ENCODE results near the gene MAPK1.
A peak's percentile ranks its signal among the peaks of the same experiment; 100 is the strongest.
"Not testable (repeated sequence)": the region's sequence is repeated elsewhere in the genome, so short reads cannot be mapped to it uniquely, and the experiment has no call there.

The MAPK1 gene

DNA sequence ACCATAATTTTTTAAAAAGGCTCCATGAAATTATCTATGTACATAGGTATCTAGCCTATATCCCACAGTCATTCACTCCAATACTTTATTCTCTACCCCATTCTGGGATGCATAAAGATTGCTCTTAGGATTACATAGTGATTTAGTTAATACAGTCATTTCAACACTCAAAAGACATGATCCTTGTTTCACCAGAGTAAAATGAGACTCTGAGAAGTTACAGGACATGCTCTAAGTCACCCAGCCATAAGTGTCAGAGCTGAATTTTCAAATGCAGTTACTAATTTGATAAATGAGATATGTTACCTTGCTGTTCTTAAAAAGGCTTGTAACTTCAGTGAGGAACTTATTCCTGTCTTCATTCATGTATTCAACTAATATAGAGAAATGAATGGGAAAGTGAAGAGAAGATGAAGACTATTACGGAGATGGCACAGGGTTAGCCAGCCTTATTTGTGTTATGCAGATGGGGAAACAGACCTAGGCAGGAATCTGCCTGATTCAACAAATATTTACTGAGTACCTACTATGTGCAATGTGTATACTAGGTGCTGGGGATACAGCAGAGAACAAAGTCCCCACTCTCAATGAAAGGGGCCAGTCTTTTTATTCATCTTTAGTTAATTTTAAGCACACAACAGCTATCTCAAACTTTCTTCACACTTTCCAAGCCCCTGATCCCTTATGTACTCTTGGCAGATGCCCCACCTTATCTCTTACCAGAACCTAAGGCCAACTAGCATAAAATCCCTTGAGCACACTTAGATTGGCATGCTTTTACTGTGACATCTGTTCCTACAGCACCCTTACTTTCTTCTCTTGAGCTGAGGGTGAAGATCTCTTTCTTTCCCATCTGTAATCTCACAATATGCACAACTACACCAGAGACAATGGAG is 21.6 kb downstream of the MAPK1 start:
- DNase-seq (ENCODE audit: low spot score), result no peak

- no peak for DNase-seq (ENCODE audit: low spot score)
These were observed 24.5 kb downstream of the MAPK1 start for GRCh38 chr22:21842946-21843345.

DNA sequence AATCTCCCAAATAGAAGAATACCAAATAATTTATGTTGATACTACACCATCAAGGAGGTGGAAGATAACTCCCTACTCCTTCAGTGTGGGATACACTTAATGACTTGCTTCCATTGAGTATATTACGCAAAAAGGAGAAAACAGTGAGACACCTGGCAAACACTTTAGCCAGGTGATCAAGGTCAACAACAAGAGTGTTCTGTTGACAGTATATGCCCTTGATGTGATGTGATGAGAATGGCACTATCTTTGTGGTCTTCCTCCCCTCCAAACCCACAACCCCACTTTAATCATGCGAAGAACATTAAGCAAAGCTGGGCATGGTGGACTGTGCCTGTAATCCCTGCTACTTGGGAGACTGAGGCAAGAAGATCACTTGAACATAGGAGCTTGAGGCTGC is 26.0 kb downstream of the MAPK1 start:
- DNase-seq (ENCODE audit: low spot score), result no peak

DNA sequence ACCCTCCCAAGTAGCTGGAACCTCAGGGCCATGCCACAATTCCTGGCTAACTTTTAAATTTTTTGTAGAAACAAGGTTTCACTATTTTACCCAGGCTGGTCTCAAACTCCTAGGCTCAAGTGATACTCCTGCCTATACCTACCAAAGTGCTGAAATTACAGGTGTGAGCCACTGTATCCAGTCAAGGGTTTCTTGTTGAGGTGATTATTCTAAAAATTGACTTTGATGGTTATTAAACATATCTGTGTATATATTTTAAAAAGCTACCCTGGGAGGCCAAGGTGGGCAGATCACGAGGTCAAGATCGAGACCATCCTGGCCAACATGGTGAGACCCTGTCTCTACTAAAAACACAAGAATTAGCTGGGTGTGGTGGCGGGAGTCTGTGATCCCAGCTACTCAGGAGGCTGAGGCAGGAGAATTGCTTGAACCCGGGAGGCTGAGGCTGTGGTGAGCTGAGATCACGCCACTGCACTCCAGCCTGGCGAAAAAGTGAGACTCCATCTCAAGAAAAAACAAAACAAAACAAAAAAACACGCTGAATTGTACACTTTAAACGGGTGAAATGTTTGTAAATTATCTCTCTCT is 27.1 kb downstream of the MAPK1 start:
- DNase-seq (ENCODE audit: low spot score), result no peak

GRCh38 chr22:21839765-21840140 is 27.7 kb downstream of the MAPK1 start:
- DNase-seq (ENCODE audit: low spot score), result no peak

GRCh38 chr22:21839104-21839764 is 28.2 kb downstream of the MAPK1 start:
- DNase-seq (ENCODE audit: low spot score), result not testable (repeated sequence)

- peak; percentile 82 for DNase-seq (ENCODE audit: low spot score)
These were observed 30.0 kb downstream of the MAPK1 start for GRCh38 chr22:21837248-21837979.

DNA sequence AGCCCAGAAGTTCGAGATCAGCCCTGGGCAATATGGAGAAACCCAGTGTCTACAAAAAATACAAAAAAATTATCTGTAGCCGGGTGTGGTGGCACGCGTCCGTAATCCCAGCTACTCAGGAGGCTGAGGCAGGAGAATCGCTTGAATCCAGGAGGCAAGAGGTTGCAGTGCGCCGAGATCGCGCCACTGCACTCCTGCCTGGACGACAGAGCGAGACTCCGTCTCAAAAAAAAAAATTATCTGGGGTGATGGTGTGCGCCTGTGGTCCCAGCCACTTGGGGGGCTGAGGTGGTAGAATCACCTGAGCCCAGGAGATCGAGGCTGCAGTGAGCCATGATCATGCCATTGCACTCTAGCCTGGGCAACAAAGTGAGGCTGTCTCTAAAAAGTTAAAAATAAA is 31.0 kb downstream of the MAPK1 start:
- not testable (repeated sequence) for DNase-seq (ENCODE audit: low spot score)

GRCh38 chr22:21835378-21835777 is 32.1 kb downstream of the MAPK1 start:
- DNase-seq (ENCODE audit: low spot score), result no peak

- DNase-seq (ENCODE audit: low spot score), result no peak
These were observed 32.6 kb downstream of the MAPK1 start for GRCh38 chr22:21834869-21835268.

DNA sequence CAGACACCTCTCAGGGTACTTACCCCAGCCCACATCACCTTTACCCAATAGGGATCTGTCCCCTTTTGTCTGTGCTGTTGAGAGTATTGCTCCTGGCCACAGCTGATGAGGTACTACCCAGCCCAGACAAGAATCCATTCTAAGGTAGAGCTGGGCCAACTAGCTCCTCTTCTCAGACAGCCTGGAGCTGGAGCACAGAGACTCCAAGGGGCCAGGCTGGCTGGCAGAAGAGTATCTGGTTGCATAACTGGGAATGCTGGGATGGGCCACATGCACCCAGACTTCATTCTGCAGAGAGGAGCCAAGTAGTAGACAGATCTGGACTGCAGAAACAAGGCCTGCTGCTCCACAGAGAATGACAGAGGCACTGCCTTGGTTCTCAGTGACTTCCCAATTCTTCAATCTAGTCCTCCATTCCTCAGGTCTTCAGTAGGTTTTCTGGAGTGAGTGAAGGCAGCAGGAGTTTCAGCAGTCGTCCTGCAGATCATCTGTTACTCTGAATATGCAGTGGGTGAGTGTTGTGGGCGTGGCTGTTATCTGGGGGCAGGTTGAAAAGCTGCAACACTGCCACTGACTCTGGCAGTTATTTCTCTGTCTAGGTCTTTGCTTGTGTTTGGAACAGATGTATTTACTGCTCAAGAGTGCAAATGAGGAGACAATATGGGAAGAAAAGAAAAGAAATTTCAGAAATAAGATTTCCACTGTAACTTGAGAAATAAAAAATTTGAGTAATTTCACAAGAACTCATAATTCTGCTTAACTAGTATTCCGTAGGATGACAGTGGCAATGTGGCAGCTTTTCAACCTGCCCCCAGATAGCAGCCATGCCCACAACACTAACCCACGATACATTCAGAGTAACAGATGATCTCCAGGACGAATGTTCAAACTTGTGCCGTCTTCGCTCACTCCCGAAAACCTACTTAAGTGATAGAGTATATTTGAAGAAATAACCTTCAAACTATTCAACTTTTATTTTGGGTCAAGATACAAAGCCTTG is 34.9 kb downstream of the MAPK1 start:
- no peak for DNase-seq (ENCODE audit: low spot score)

- no peak for DNase-seq (ENCODE audit: low spot score)
These were observed 37.9 kb downstream of the MAPK1 start for GRCh38 chr22:21829523-21829922.

DNA sequence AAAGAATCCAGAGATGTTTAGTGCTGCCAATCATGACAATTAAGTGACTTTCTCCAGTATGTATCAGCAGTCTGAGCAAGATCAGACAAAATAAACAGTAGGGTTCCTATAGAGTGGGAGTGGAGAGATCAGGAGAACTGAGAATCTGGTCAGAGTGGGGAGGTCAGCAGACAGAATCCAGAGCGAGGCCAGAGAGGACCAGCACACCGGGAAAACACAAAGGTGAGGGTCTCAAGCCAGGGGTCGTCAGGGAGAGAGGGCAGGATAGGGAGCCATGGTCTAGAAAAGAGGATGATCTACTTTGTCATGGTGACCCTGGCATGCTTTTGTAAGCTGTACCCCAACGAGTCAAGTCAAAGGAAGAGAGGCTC is 39.2 kb downstream of the MAPK1 start:
- DNase-seq (ENCODE audit: low spot score), result no peak

DNA sequence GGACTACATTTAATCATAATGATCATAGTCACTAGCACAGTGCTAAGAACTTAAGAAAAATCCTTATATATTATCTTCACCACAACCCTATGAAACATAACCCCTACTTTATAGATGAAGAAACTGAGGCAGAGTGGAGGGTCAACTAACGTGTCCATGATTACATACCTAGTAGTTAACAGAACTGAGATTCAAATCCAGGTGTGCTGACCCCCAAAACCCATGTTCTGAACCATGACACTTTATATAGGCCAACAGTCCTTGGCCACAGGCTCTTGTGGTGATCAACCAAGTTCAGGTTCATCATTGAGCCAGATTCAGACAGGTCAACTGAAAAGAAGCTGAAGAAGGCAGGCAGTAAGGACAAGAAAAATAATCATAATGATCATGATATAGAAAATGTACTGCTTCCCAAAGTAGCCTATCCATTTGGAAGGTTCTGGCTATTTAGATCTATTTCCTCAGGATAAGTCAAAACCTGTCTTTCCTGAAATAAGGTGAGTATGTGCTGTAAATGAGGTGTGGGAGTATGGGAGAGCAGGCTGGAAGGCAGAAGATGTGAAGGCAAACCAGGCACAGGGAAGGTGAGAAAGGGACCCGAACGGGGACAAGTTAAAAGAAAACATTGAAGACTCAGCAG is 39.7 kb downstream of the MAPK1 start:
- DNase-seq (ENCODE audit: low spot score), result no peak

- no peak for DNase-seq (ENCODE audit: low spot score)
These were observed 41.2 kb downstream of the MAPK1 start for GRCh38 chr22:21826204-21826603.

- DNase-seq (ENCODE audit: low spot score), result not testable (repeated sequence)
These were observed 42.5 kb downstream of the MAPK1 start for GRCh38 chr22:21824962-21825361.

- no peak for DNase-seq (ENCODE audit: low spot score)
These were observed 43.0 kb downstream of the MAPK1 start for GRCh38 chr22:21824445-21824912.

DNA sequence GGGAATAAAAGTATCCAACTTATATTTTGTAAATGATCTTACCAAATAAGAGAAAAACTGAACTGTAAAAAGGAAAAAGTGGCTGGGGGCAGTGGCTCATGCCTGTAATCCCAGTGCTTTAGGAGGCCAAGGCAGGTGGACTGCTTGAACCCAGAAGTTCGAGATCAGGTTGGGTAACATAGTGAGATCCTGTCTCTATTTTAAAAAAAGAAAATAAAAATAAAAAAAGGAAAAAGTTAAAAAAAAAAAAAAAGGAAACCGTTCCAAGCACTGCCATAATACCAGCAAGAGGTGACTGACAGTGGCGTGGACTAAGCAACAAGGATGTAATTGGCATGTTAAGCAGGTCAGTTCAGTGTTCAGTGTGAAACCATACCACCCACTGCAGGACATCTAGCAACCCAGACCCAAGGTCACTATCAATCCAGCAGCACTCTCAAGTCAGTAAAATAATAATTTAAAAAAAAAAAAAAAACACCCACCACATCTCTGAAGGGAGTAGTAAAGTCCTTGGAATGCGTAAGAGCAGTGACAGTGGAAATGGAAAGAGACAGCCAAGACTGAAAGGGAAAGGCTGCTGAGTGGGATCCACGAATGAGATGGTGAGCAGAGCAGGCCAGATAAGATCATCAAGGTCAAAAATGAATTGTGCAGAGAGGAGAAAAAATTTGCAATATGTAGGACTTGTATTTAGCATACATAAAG is 43.6 kb downstream of the MAPK1 start:
- no peak for DNase-seq (ENCODE audit: low spot score)

DNA sequence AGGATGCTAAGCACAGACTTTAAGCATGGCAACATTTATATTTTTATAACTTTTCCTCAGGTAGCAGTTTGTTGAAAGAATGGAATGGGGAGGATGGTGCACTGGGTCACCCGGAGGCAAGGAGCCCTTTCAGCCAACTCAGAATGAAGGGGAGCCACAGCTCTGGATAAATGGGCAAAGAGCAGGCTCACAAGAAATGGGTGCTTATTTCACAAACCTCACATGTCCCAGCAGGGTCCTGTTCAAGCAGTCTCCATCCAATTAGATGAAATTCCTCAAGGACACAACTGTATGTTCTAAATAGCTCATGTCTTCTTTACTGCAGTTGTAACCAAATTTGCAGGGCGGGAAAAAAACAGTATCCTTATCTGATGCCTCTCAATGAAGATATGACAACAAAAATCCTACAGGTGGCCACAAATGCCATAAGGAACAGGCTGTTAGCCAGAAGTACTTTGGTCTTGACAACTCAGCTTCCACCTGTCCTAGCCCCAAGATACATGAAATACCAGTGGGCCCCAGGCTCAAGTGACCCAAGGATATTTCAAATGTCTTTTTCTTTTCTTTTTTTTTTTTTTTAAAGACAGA is 48.2 kb downstream of the MAPK1 start:
- no peak for DNase-seq (ENCODE audit: low spot score)
